GM06990 (cell line): ENCODE data around the gene CLDN11.

Source experiments
- DNase-seq: peaks from one replicate; pipeline ENCODE4 v3.0.0-alpha.2; 2011; ENCODE audit not compliant: insufficient read length; ENCODE audit errors: extremely low read depth
- H3K27me3 ChIP-seq: replicated peaks from 2 replicates; pipeline ENCODE4 v1.6.0; 2011; ENCODE audit warnings: low read length; ENCODE audit not compliant: control insufficient read depth, insufficient read depth
- H3K36me3 ChIP-seq: 2 replicates; pipeline ENCODE4 v1.5.1; 2011; ENCODE audit warnings: low read length; ENCODE audit not compliant: control insufficient read depth, insufficient read depth
- H3K4me3 ChIP-seq: replicated peaks from 2 replicates; pipeline ENCODE4 v1.5.1; 2011; ENCODE audit warnings: low read depth, mild to moderate bottlenecking, control low read depth, low read length
- CTCF ChIP-seq: IDR thresholded peaks from 2 replicates; pipeline ENCODE4 v1.5.1; 2011; ENCODE audit warnings: low read length, control low read depth, mild to moderate bottlenecking, inconsistent platforms; ENCODE audit not compliant: insufficient read depth, poor library complexity, severe bottlenecking

The CLDN11 gene

GRCh38 chr3:170471149-170471548, 52.5 kb downstream of the CLDN11 start:
- Histone ChIP-seq H3K36me3 (no peaks in the 10 kb centered on the region), H3K4me3 (no peak overlapping the region), H3K27me3 (no peaks in the 10 kb centered on the region; the same call in none of the 2 replicates)
- no peak for DNase-seq
- TF ChIP-seq CTCF = no peak

- Histone ChIP-seq H3K27me3 (no peaks in the 10 kb centered on the region; the same call in none of the 2 replicates), H3K4me3 (no peak overlapping the region), H3K36me3 (no peaks in the 10 kb centered on the region)
- TF ChIP-seq CTCF = no peak
- no peak for DNase-seq
Observed at GRCh38 chr3:170473358-170473757, 54.7 kb downstream of the CLDN11 start.

GRCh38 chr3:170475092-170475685, 56.5 kb downstream of the CLDN11 start:
- no peak for TF ChIP-seq CTCF
- Histone ChIP-seq H3K36me3 (no peaks in the 10 kb centered on the region), H3K27me3 (no peaks in the 10 kb centered on the region; the same call in none of the 2 replicates), H3K4me3 (no peak overlapping the region)
- DNase-seq = no peak

- no peak for DNase-seq
- no peak for TF ChIP-seq CTCF
- no peaks in the 10 kb centered on the region; the same call in none of the 2 replicates for H3K27me3 ChIP-seq
- H3K4me3 ChIP-seq = no peak overlapping the region
- no peaks in the 10 kb centered on the region for H3K36me3 ChIP-seq
Observed at GRCh38 chr3:170476291-170476690, 57.6 kb downstream of the CLDN11 start.

- TF ChIP-seq CTCF = no peak
- Histone ChIP-seq H3K27me3 (no peaks in the 10 kb centered on the region; the same call in none of the 2 replicates), H3K4me3 (no peak overlapping the region), H3K36me3 (no peaks in the 10 kb centered on the region)
- no peak for DNase-seq
Observed at GRCh38 chr3:170477395-170477794, 58.7 kb downstream of the CLDN11 start.

- Histone ChIP-seq H3K27me3 (peaks cover 2% of the 10 kb centered on the region), H3K4me3 (no peak overlapping the region), H3K36me3 (no peaks in the 10 kb centered on the region)
- no peak for DNase-seq
- TF ChIP-seq CTCF = no peak
Observed at GRCh38 chr3:170480111-170480510, 61.4 kb downstream of the CLDN11 start.
